Astrocyte of the cerebellum (primary cell): Measurements from ENCODE around the gene WNT9A.
"Not testable (repeated sequence)": the region's sequence is repeated elsewhere in the genome, so short reads cannot be mapped to it uniquely, and the experiment has no call there.

Experiments
- DNase-seq: peaks from one replicate; pipeline ENCODE4 v3.0.0-alpha.2; 2011; ENCODE audit warnings: low read depth
- H3K4me3 ChIP-seq: 2 replicates; pipeline ENCODE4 v1.5.1; 2011; ENCODE audit warnings: mild to moderate bottlenecking, low read depth, low read length, moderate library complexity
- in situ Hi-C: cut with HindIII; loops from 2 replicates; pipeline ENCODE4 v1.10.0; 2017; ENCODE audit warnings: low sequenced_read_pairs
- TF ChIP-seq, protein P1 (sequence below): IDR thresholded peaks from 2 replicates; pipeline ENCODE4 v1.5.1; 2012; ENCODE audit warnings: low read length, low read depth, moderate library complexity, mild to moderate bottlenecking; ENCODE audit errors: missing control alignments

WNT9A gene

DNA sequence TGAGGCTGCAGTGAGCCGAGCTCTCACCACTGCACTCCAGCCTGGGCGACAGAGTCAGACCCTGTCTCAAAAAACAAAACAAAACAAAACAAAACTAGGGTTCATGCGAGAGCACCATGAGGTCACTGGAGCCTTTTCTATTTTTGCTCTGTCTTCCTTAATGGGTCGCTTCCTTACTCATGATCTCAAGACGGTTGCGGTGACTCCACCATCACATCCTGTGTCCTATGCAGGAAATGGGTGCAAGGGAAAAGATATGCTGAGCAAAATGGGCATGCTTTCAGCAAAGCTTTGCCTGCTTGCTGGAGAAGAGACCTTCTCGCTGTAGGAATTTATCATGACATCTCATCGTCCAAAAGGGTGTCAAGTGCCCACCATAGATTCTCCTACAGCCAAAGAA, 36.4 kb downstream of the WNT9A start:
- TF ChIP-seq, protein P1, sequence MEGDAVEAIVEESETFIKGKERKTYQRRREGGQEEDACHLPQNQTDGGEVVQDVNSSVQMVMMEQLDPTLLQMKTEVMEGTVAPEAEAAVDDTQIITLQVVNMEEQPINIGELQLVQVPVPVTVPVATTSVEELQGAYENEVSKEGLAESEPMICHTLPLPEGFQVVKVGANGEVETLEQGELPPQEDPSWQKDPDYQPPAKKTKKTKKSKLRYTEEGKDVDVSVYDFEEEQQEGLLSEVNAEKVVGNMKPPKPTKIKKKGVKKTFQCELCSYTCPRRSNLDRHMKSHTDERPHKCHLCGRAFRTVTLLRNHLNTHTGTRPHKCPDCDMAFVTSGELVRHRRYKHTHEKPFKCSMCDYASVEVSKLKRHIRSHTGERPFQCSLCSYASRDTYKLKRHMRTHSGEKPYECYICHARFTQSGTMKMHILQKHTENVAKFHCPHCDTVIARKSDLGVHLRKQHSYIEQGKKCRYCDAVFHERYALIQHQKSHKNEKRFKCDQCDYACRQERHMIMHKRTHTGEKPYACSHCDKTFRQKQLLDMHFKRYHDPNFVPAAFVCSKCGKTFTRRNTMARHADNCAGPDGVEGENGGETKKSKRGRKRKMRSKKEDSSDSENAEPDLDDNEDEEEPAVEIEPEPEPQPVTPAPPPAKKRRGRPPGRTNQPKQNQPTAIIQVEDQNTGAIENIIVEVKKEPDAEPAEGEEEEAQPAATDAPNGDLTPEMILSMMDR = no peak
- DNase-seq = no peak
- in situ Hi-C loops = no loop called here
- no peak overlapping the region for H3K4me3 ChIP-seq

DNA sequence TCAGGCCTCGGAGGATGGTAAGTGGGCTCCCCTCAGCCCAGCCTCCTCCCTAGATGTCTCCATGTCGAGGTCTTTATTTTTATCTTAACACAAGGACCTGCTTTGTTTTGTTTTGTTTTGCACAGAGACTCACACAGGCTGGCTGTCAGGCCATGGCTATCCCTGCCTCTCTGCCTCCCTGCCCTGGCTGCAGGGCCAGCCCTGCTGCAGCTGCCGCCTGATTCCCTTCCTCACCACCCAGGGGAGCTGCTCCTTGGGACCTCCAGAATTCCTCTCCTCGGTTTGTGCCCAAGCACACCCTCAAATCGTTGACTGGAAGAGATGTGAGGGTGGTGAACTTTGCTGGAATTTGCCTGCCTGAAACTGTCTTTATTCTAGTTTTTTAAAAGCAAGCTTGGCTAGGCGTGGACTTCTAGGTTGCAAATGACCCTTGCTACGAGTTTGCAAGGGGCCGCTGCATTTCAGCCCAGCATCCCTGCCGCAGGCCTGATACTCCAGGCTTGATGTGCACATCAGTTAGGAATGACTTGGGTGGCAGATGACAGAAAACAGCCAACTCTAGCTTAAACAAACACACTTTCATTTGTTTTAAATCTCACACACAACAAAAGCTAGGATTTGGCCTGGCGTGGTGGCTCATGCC, 37.1 kb downstream of the WNT9A start:
- H3K4me3 ChIP-seq = no peak overlapping the region
- no peak for DNase-seq
- TF ChIP-seq, protein P1 = no peak
- in situ Hi-C loops = no loop called here

DNA sequence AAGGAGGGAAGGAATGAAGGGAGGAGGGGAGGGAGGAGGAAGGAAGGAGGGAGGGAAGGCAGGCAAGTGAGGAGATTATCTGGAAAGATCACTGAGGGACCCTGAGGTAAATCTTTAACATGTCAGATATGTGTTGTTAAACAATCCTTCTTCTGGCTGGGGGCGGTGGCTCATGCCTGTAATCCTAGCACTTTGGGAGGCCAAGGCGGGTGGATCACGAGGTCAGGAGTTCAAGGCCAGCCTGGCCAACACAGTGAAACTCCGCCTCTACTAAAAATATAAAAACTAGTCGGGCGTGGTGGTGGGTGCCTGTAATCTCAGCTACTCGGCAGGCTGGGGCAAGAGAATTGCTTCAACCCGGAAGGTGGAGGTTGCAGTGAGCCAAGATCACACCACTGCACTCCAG, 37.8 kb downstream of the WNT9A start:
- H3K4me3 ChIP-seq, in situ Hi-C loops, DNase-seq: not testable (repeated sequence)

DNA sequence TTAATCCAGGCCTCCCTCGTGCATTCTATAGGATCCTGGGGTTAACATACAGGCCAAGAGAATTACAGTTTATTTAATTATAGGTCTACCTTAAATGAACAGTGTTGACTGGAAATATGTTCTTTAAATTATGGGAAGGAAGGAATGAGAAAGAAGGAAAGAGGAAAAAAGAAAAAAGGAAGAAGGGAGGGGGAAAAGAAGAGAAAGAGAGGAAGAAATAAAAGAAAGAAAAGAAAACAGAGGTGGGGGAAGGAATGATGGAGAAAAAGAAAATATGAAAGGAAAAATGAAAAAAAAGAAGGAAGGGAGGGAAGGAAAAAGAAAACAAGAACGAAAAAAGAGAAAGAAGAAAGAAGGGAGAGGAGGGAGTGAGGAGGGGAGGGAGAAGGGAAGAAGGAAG, 38.5 kb downstream of the WNT9A start:
- in situ Hi-C loops = no loop called here
- TF ChIP-seq, protein P1 = no peak
- DNase-seq = no peak
- H3K4me3 ChIP-seq = no peak overlapping the region

DNA sequence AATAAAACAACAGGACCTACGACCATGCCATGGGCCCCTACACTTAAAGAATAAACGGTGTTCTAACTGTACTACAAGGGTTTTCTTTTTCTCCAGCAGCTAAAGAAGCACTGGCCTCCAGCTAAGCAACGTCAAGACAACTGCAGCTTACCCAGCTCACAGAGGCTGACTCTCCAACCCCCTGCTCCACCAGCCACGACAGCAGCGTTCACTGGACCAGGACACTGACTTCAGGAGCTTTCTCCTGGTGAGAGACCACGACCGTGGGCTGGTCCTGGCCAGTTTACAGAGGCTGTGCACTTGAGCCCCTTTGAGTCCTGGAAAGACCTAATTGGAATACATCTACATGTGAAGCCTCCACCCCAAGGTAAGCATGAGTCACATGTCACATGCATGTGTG, 39.4 kb downstream of the WNT9A start:
- no peak overlapping the region for H3K4me3 ChIP-seq
- TF ChIP-seq, protein P1 = no peak
- in situ Hi-C loops = no loop called here
- no peak for DNase-seq

DNA sequence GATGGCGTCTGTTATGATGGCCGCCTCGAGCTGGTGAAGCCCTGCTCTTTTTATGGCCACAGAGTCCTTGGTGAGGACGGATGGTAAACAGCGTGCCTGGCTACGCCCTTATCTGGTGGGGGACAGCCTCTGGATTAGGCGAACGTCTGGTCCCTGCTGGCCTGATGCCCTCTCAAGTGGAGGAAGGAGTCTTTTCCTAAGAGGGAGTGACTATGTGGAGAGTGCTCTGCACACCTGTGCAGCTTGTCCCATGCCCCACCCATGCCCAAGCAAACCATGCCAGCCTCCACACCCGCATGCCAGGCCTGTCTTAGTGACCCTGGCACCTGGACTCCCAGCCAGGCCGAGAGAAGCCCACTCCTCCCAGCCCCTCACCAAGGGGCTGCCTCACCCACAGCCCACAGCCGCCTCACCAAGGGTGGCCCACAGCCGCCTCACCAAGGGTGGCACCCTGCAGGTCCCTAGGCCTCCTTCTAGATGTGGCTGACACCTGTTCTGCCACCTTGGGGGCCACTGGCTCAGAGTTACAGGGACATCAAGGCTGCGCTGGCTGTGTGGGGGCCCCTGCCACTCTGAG, 40.2 kb downstream of the WNT9A start:
- in situ Hi-C loops = no loop called here

DNA sequence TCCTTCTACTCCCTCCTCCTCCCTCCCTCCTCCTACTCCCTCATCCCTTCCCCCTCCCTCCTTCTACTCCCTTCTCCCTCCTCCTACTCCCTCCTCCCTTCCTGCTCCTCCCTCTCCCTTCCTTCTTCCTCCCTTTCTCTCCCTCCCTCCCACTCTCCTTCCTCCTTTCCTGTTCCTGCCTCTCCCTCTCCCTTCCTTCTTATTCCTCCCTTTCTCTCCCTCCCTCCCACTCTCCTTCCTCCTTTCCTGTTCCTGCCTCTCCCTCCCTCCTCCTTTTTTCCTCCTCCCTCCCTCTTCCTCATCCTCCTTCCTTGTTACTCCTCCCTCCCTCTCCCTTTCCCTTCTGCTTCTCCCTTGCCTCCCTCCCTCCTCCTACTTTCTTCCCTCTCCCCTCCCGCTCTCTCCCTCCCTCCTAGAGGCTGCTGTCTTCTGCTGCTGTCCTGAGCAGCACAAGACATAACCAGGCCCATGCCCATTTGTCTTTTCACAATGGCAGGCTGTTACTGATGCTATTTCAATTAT, 41.1 kb downstream of the WNT9A start:
- TF ChIP-seq, protein P1 = no peak
- in situ Hi-C loops = no loop called here
- DNase-seq = no peak
- H3K4me3 ChIP-seq = no peak overlapping the region

More for the DNA sequence above, 40.2 kb downstream of the WNT9A start:
- DNase-seq = no peak
- no peak overlapping the region for H3K4me3 ChIP-seq
- TF ChIP-seq, protein P1 = no peak
